Activated CD4-positive, alpha-beta memory T cell treated with anti-CD3 and anti-CD28 coated beads, Interleukin-2, amount 10 ng/mL, durations not matched to agents 7 days and 5 days (primary cell): ENCODE measurements around the gene ESRRA. TPM values are rescaled to one million over a fixed set of nuclear protein-coding genes. Genes with fewer than 3 reads are reported as not detected.

Experiments used
- CTCF ChIA-PET: fragments of 350-600 bp; sonication (Branson Sonifier 250); formaldehyde crosslinking; loops from one replicate; lab custom pipeline; 2021; ENCODE audit warnings: antibody characterized with exemption, inconsistent platforms; lab: Charles Lee
- POLR2A ChIA-PET: fragments of 350-600 bp; sonication (Branson Sonifier 250); formaldehyde crosslinking; loops from one replicate; lab custom pipeline; 2021; ENCODE audit warnings: antibody characterized with exemption; lab: Charles Lee
- DNase-seq: peaks from one replicate; pipeline ENCODE4 v3.0.0-alpha.2; 2020
- H3K27ac Mint-ChIP-seq: one replicate; pipeline ENCODE4 v1.8.0; 2021; ENCODE audit warnings: mild to moderate bottlenecking, mixed read lengths
- H3K27me3 Mint-ChIP-seq: one replicate; pipeline ENCODE4 v1.8.0; 2021; ENCODE audit warnings: mixed read lengths
- H3K36me3 Mint-ChIP-seq: one replicate; pipeline ENCODE4 v1.8.0; 2021; ENCODE audit warnings: low read depth, mixed read lengths
- H3K4me1 Mint-ChIP-seq: one replicate; pipeline ENCODE4 v1.8.0; 2021; ENCODE audit warnings: mixed read lengths
- H3K4me3 Mint-ChIP-seq: one replicate; pipeline ENCODE4 v1.8.0; 2021; ENCODE audit warnings: mild to moderate bottlenecking, mixed read lengths
- H3K9me3 Mint-ChIP-seq: one replicate; pipeline ENCODE4 v1.8.0; 2021; ENCODE audit warnings: mixed read lengths
- total RNA-seq, 2 experiments: library from RNA; stranded (reverse); gene quantifications; one replicate each; pipeline ENCODE4 v1.2.3, GENCODE V29; 2021

The ESRRA gene
- total RNA-seq = 10 to 100 TPM; 38.5 to 42.2 TPM

DNA sequence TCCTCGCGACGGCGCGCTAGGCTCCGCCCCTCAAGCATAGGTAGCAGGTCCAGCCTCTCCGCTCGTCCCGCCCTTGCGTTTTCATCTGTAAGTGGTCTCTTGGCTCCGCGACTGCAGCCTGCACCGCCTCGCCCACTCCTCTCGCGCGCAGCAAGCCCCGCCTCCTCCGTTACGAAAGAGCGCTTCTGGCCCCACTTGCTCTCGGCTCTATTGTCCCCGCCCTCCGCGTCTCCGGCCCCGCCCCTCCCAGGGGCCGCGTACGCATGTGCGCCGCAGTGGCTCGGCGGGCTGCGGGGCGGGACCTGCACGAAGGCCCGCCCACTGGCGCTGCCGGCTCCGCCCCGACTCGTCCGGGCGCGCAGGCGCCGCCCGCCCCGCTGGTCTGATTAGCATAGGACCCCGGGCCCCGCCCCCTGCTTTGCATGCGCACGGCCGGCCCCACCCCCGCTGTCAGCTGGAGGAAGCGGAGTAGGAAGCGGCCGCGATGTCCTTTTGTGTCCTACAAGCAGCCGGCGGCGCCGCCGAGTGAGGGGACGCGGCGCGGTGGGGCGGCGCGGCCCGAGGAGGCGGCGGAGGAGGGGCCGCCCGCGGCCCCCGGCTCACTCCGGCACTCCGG is at the start of gene ESRRA:
Gene ESRRA (plus strand): TSS at position 450 of the 616 bp plus-strand sequence. CDS start 1,656 bp downstream, outside the sequence.
- CTCF ChIA-PET = interaction anchor here (0.6 to 6.3 kb wide), 26 partner anchors 9 to 303 kb away, joined by 3 to 154 read pairs (median 6); partner anchors contain the start of genes BAD, DNAJC4, FERMT3 and FKBP2
- DNase-seq = peak; percentile 100
- Mint-ChIP-seq H3K27ac (peak within 1 kb of the TSS; percentile 97), H3K4me1 (peaks cover 45% of the 10 kb centered on the region), H3K4me3 (peak within 1 kb of the TSS; percentile 99), H3K36me3 (peaks cover 14% of the 10 kb centered on the region), H3K9me3 (no peaks in the 10 kb centered on the region), H3K27me3 (peaks cover 13% of the 10 kb centered on the region)
- POLR2A ChIA-PET = interaction anchor here (0.8 to 5.4 kb wide), 17 partner anchors 10 to 473 kb away, joined by 3 to 77 read pairs (median 8); partner anchors contain the start of genes BAD, CCDC88B, DNAJC4 and FERMT3

DNA sequence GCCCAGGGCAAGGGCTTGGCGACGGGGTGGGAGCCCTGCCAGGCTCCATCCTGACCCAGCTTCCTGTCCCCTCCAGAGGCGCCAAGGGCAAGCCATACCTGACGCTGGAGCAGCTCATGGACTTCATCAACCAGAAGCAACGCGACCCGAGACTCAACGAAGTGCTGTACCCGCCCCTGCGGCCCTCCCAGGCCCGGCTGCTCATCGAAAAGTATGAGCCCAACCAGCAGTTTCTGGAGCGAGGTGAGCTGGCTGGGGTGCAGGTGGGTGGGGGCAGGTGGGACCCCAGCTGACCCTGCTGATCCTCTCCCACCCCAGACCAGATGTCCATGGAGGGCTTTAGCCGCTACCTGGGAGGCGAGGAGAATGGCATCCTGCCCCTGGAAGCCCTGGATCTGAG is 49.0 kb upstream of the ESRRA start:
- no peak for DNase-seq
- H3K9me3 Mint-ChIP-seq = no peaks in the 10 kb centered on the region
- CTCF ChIA-PET = interaction anchor here (1.1 to 1.6 kb wide), 2 partner anchors 13 to 14 kb away, joined by 3 to 5 read pairs; no protein-coding TSS in a partner anchor
- POLR2A ChIA-PET = interaction anchor here (1.2 to 1.6 kb wide), 2 partner anchors 9 to 49 kb away, joined by 3 to 4 read pairs; partner anchors contain the start of gene FERMT3
- no peak overlapping the region for H3K27ac Mint-ChIP-seq
- peaks cover 24% of the 10 kb centered on the region for H3K4me1 Mint-ChIP-seq
- peaks cover 16% of the 10 kb centered on the region for H3K36me3 Mint-ChIP-seq
- H3K27me3 Mint-ChIP-seq = no peaks in the 10 kb centered on the region
- no peak overlapping the region for H3K4me3 Mint-ChIP-seq

DNA sequence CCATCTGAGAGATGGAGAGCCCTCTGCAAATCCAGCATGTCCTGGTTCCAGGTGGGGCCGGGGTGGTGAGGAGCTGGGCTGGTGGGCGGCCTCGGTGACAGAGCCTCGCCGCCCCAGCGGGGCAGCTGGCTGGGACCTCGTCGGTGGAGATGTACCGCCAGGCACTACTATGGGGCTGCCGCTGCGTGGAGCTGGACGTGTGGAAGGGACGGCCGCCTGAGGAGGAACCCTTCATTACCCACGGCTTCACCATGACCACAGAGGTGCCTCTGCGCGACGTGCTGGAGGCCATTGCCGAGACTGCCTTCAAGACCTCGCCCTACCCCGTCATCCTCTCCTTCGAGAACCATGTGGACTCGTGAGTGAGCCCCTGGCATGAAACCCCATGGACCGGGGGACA is 47.0 kb upstream of the ESRRA start:
- Mint-ChIP-seq H3K4me3 (no peak overlapping the region), H3K36me3 (peaks cover 20% of the 10 kb centered on the region), H3K4me1 (peaks cover 14% of the 10 kb centered on the region), H3K9me3 (no peaks in the 10 kb centered on the region), H3K27ac (no peak overlapping the region), H3K27me3 (no peaks in the 10 kb centered on the region)
- ChIA-PET CTCF (interaction anchor here (0.5 to 2.1 kb wide), 2 partner anchors 16 to 43 kb away, joined by 4 to 6 read pairs; partner anchors contain the start of gene CATSPERZ), POLR2A (interaction anchor here (1.0 to 2.9 kb wide), 4 partner anchors 10 to 13 kb away, joined by 3 to 13 read pairs (median 5); no protein-coding TSS in a partner anchor)
- no peak for DNase-seq

DNA sequence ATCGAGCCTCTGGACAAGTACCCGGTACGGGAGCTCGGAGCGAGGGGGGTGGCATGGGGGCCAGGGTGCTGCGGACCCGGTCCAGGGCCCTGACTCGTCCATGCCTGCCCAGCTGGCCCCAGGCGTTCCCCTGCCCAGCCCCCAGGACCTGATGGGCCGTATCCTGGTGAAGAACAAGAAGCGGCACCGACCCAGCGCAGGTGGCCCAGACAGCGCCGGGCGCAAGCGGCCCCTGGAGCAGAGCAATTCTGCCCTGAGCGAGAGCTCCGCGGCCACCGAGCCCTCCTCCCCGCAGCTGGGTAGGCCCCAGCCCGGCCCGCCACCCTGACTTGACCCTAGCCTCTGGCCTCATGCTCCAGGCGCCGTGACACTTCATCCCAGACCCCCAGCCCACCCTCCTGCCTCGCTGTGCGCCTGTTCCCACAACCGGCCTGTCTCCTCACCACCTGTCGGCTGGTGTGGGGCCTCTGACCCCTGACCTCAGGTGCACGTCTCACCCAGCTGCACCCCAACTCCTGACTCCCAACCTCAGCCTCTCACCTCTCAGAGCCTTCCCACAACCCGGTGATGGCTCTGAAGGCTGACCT is 46.3 kb upstream of the ESRRA start:
- ChIA-PET CTCF (interaction anchor here (2.1 kb wide), 1 partner anchor 42 kb away, joined by 6 read pairs; the partner anchor contains the start of gene CATSPERZ), POLR2A (interaction anchor here (1.5 to 2.9 kb wide), 3 partner anchors 9 to 13 kb away, joined by 5 to 13 read pairs (median 5); no protein-coding TSS in a partner anchor)
- no peak overlapping the region for H3K27ac Mint-ChIP-seq
- DNase-seq = no peak
- no peaks in the 10 kb centered on the region for H3K9me3 Mint-ChIP-seq
- H3K4me3 Mint-ChIP-seq = no peak overlapping the region
- no peaks in the 10 kb centered on the region for H3K27me3 Mint-ChIP-seq
- H3K4me1 Mint-ChIP-seq = peaks cover 9% of the 10 kb centered on the region
- peaks cover 20% of the 10 kb centered on the region for H3K36me3 Mint-ChIP-seq

DNA sequence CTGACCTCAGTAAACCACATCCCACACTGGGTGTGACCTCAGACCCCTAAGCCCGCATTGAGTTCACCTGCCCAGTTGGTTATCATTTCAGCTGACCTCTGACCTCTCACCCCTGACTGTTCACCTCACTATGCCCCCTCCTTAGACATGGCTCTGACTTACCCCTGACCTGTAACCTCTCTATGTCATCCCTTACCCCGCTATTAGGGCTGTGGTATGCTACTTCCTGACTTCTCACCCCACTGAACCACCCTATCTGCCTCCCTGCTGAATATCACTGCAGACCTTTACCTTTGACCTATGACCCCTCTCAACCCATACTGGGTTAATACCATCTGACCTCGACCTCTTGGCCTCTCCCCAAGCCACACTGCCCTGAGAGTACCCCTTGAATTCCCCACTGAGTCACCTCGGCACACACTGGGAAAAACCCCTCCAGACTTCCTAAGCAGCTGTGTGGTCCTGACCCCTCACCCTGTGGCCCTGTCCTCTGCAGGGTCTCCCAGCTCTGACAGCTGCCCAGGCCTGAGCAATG is 45.7 kb upstream of the ESRRA start:
- H3K4me3 Mint-ChIP-seq = no peak overlapping the region

DNA sequence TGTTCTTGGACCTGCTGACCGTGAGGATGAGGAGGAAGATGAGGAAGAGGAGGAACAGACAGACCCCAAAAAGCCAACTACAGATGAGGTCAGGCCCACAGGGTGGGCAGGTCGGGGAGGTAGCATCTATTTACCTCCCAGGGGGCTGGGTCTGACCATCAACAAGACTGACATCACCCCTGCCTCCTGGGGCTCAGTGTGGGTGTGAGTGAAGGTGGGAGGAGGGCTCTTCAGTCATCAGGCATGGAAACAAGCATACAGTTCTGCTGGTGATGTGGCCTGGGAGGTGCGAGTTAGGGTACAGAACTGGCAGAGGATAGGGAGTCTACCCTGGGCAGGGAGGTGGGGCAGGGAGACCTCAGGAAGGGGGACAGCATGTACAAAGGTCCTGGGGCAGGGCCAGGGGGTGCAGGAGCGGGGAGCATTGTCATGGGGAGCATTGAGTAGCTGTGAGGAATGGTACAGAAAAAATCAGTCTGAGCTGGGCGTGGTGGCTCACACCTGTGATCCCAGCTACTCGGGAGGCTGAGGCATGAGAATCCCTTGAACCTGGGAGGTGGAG is 45.1 kb upstream of the ESRRA start:
- no peaks in the 10 kb centered on the region for H3K9me3 Mint-ChIP-seq
- no peak for DNase-seq
- no peak overlapping the region for H3K4me3 Mint-ChIP-seq
- no peak overlapping the region for H3K27ac Mint-ChIP-seq
- H3K4me1 Mint-ChIP-seq = peaks cover 8% of the 10 kb centered on the region
- H3K36me3 Mint-ChIP-seq = peaks cover 20% of the 10 kb centered on the region
- CTCF ChIA-PET = no interaction called here
- no peaks in the 10 kb centered on the region for H3K27me3 Mint-ChIP-seq
- POLR2A ChIA-PET = interaction anchor here (1.1 to 2.5 kb wide), 3 partner anchors 9 to 16 kb away, joined by 3 to 7 read pairs (median 4); partner anchors contain the start of gene PLCB3

More for the DNA sequence above, 45.7 kb upstream of the ESRRA start:
- CTCF ChIA-PET = interaction anchor here (2.1 kb wide), 1 partner anchor 41 kb away, joined by 6 read pairs; the partner anchor contains the start of gene CATSPERZ
- no peak overlapping the region for H3K27ac Mint-ChIP-seq
- H3K4me1 Mint-ChIP-seq = peaks cover 8% of the 10 kb centered on the region
- H3K36me3 Mint-ChIP-seq = peaks cover 20% of the 10 kb centered on the region
- DNase-seq = no peak
- H3K9me3 Mint-ChIP-seq = no peaks in the 10 kb centered on the region
- POLR2A ChIA-PET = interaction anchor here (1.3 to 2.9 kb wide), 2 partner anchors 10 to 15 kb away, joined by 4 to 13 read pairs; no protein-coding TSS in a partner anchor
- no peaks in the 10 kb centered on the region for H3K27me3 Mint-ChIP-seq

DNA sequence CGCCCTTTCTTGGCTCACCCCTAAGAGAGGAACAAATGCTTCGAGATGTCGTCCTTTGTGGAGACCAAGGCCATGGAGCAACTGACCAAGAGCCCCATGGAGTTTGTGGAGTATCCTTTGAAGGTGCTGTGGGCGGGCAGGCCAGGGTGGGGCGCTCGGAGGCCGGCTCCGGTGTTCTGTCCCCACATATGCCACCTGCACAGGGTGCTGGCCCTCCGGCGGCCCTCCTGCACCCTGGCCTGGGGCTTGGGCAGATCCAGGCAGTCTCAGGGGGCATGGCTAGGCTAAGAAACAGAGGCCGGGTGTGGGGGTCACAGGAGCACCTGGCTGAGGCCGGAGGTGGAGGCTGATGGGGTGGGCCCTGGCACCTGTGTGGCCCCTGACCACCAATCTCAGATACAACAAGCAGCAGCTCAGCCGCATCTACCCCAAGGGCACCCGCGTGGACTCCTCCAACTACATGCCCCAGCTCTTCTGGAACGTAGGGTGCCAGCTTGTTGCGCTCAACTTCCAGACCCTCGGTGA is 43.7 kb upstream of the ESRRA start:
- no peak overlapping the region for H3K27ac Mint-ChIP-seq
- no peaks in the 10 kb centered on the region for H3K27me3 Mint-ChIP-seq
- H3K36me3 Mint-ChIP-seq = peaks cover 19% of the 10 kb centered on the region
- POLR2A ChIA-PET = interaction anchor here (2.5 kb wide), 1 partner anchor 10 kb away, joined by 7 read pairs; the partner anchor contains the start of gene PLCB3
- no peak for DNase-seq
- CTCF ChIA-PET = interaction anchor here (1.0 to 1.5 kb wide), 2 partner anchors 11 to 41 kb away, joined by 3 to 6 read pairs; partner anchors contain the start of gene PLCB3
- H3K9me3 Mint-ChIP-seq = no peaks in the 10 kb centered on the region
- peaks cover 8% of the 10 kb centered on the region for H3K4me1 Mint-ChIP-seq
- H3K4me3 Mint-ChIP-seq = no peak overlapping the region

DNA sequence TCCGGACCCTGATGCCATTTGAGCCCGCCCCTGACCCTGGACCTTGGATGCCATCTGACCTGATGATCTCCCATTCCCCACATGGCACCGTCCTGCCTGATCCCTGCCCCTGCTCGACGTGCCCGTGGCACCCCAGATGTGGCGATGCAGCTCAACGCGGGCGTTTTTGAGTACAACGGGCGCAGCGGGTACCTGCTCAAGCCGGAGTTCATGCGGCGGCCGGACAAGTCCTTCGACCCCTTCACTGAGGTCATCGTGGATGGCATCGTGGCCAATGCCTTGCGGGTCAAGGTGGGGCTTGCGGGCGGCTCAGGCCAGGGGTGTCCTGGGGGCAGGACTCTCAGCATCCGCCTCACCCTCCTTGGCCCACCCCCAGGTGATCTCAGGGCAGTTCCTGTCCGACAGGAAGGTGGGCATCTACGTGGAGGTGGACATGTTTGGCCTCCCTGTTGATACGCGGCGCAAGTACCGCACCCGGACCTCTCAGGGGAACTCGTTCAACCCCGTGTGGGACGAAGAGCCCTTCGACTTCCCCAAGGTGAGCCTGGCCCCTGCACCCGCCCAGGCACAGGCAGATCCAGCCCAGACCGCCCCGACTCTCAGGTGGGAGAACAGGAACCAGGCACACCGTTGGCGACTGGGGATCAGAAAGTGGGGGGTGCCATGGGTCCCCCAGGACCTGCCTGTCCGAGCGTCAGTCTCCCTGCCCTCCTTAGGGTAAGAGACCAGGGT is 42.9 kb upstream of the ESRRA start:
- no peaks in the 10 kb centered on the region for H3K9me3 Mint-ChIP-seq
- no peak overlapping the region for H3K4me3 Mint-ChIP-seq

DNA sequence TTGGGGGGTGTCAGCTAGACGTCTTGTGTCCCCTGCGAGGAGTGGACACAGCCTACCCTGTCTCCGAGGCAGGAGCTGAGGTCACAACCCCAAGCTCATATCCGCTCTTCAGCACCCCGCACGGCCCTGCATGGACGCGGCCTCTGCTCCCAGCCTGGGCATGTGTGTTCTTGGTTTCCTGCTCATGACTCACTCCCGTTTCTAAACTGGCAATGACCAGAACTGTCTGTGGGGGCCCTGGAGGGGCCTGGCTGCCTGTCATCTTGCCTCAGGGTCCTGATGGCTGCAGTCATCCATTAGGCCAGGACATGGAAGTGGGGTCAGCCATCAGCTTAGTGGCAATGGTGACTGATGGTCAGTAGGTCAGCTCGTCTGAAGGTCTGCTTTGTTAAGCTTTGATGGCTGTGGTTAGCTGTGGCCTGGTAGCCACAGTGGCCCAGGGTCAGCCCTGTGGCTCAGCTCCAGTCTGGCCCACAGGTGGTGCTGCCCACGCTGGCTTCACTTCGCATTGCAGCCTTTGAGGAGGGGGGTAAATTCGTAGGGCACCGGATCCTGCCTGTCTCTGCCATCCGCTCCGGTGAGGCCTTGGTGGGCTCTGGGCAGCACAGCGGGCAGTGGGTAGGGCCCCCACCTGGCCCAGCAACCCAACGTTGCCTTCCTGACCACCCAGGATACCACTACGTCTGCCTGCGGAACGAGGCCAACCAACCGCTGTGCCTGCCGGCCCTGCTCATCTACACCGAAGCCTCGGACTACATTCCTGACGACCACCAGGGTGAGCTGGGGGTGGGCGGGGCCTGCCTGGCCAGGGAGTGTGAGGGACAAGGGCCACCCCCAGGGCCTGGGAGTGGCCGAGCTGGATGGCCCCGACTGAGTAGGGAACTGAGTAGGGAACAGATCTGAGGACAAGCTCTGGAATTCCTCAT is 42.0 kb upstream of the ESRRA start:
- no peak for DNase-seq
- Mint-ChIP-seq H3K9me3 (no peaks in the 10 kb centered on the region), H3K27ac (no peak overlapping the region), H3K4me3 (no peak overlapping the region), H3K4me1 (peaks cover 17% of the 10 kb centered on the region), H3K27me3 (no peaks in the 10 kb centered on the region), H3K36me3 (peaks cover 21% of the 10 kb centered on the region)
- CTCF ChIA-PET = interaction anchor here (3.3 kb wide), 1 partner anchor 12 kb away, joined by 16 read pairs; the partner anchor contains the start of gene PLCB3
- POLR2A ChIA-PET = interaction anchor here (0.6 to 2.7 kb wide), 6 partner anchors 12 to 57 kb away, joined by 3 to 11 read pairs (median 4); partner anchors contain the start of genes BAD, FERMT3 and PLCB3

More for the DNA sequence above, 42.9 kb upstream of the ESRRA start:
- POLR2A ChIA-PET = interaction anchor here (1.0 to 2.5 kb wide), 3 partner anchors 11 to 57 kb away, joined by 3 to 7 read pairs (median 5); partner anchors contain the start of genes FERMT3 and PLCB3
- CTCF ChIA-PET = interaction anchor here (1.0 to 3.3 kb wide), 3 partner anchors 12 to 40 kb away, joined by 3 to 16 read pairs (median 6); partner anchors contain the start of gene PLCB3
- Mint-ChIP-seq H3K36me3 (peaks cover 18% of the 10 kb centered on the region), H3K27me3 (no peaks in the 10 kb centered on the region), H3K27ac (no peak overlapping the region), H3K4me1 (peaks cover 9% of the 10 kb centered on the region)
- no peak for DNase-seq

DNA sequence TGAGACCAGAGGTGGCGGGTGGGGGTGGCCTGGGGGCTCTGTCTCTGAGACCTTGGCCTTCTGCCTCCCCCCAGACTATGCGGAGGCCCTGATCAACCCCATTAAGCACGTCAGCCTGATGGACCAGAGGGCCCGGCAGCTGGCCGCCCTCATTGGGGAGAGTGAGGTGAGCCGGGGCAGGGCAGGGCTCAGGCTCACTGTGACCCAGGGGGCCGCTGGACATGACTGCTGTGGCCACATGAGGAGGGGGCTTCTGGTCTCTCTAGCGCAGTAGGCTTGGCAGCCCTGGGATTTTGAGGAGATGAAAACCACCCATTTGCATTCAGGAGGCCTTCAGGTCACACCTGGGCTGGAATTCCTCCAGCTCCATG is 41.4 kb upstream of the ESRRA start:
- no peak overlapping the region for H3K27ac Mint-ChIP-seq
- no peak for DNase-seq
- H3K36me3 Mint-ChIP-seq = peaks cover 24% of the 10 kb centered on the region
- H3K4me3 Mint-ChIP-seq = no peak overlapping the region
- peaks cover 24% of the 10 kb centered on the region for H3K4me1 Mint-ChIP-seq
- ChIA-PET CTCF (interaction anchor here (3.3 kb wide), 1 partner anchor 13 kb away, joined by 16 read pairs; the partner anchor contains the start of gene PLCB3), POLR2A (interaction anchor here (0.6 to 2.7 kb wide), 5 partner anchors 12 to 58 kb away, joined by 3 to 11 read pairs (median 3); partner anchors contain the start of genes BAD, FERMT3 and PLCB3)
- H3K9me3 Mint-ChIP-seq = no peaks in the 10 kb centered on the region
- H3K27me3 Mint-ChIP-seq = no peaks in the 10 kb centered on the region
